AML-193 (cell line): ENCODE results near the gene TSSK6.

Experiments used
- DNase-seq, 2 experiments: peaks; one replicate each; lab custom pipeline; 2025; lab: John Stamatoyannopoulos, UW

Gene TSSK6

DNA sequence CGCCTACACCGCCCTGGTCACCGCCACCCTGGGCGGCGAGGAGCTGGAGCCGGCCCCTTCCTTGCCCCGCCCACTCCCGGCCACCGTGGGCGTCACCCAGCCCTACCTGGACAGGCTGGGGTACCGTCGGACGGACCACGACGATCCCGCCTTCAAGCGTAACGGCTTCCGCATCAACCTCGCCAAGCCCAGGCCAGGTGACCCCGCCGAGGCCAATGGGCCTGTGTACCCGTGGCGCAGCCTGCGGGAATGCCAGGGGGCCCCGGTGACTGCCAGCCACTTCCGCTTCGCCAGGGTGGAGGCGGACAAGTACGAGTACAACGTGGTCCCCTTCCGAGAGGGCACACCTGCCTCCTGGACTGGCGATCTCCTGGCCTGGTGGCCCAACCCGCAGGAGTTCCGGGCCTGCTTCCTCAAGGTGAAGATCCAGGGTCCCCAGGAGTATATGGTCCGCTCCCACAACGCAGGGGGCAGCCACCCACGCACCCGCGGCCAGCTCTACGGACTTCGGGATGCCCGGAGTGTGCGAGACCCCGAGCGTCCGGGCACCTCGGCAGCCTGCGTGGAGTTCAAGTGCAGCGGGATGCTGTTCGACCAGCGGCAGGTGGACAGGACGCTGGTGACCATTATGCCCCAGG lies 29.7 kb upstream of the TSSK6 start:
- DNase-seq: no peak

DNA sequence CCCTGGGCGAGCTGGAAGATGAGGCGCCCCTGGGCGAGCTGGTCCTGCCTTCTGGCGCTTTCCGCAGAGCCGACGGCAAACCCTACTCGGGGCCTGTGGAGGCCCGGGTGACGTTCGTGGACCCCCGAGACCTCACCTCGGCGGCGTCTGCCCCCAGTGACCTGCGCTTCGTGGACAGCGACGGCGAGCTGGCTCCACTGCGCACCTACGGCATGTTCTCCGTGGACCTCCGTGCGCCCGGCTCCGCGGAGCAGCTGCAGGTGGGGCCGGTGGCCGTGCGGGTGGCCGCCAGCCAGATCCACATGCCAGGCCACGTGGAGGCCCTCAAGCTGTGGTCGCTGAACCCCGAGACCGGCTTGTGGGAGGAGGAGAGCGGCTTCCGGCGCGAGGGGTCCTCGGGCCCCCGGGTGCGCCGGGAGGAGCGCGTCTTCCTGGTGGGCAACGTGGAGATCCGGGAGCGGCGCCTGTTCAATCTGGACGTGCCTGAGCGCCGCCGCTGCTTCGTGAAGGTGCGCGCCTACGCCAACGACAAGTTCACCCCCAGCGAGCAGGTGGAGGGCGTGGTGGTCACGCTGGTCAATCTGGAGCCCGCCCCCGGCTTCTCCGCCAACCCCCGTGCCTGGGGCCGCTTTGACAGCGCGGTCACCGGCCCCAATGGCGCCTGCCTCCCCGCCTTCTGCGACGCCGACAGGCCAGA lies 29.1 kb upstream of the TSSK6 start:
- no peak for DNase-seq

DNA sequence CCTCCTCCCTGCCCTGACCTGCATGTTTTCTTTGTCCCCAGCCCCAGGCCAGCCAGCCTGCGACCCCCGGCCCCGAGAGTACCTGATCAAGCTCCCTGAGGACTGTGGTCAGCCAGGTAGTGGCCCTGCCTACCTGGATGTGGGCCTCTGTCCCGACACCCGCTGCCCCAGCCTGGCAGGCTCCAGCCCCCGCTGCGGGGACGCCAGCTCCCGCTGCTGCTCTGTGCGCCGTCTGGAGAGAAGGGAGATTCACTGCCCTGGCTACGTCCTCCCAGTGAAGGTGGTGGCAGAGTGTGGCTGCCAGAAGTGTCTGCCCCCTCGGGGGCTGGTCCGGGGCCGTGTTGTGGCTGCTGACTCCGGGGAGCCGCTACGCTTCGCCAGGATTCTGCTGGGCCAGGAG lies 28.3 kb upstream of the TSSK6 start:
- DNase-seq: no peak

- DNase-seq: no peak
Measured at GRCh38 chr19:19543101-19543500, 27.8 kb upstream of the TSSK6 start.

GRCh38 chr19:19542507-19542906 lies 27.2 kb upstream of the TSSK6 start:
- peak; percentile 77 to 82 for DNase-seq

GRCh38 chr19:19541616-19542015 lies 26.3 kb upstream of the TSSK6 start:
- DNase-seq: no peak

DNA sequence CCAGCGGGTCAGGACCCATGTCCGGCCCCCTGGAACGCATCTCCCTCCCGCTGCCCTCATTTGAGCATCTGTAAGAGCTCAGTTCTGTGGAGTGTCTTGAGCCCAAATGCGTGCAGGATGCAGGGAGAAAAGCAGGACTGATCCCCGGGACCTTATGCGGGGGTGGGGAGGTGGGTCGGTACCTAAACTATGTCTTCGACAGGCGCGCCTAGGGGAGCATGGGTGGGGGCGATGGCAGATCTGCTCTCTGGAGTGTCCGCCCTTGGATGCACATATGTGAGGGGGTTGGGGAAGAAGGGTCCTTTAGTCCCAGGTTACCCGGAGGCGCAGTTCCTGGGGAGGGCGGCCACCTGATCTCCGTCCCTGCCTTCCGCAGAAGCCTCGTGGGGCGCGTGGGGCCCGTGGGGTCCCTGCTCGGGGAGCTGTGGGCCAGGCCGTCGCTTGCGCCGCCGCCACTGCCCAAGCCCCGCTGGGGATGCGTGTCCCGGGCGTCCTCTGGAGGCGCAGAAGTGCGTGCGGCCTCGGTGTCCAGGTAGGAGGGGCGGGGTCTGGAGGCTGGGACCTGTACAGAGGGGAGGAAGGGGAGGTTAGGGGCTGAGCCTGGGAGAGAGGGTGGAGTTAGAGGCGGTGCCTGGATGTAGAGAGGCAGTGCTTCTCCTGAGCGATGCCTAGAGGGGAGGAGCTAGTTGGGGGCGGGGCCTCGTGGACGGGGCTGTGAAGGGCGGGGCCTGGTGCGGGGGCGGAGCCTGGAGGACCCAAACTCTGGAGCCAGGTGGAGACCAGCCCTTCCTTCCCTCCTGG lies 25.6 kb upstream of the TSSK6 start:
- no peak for DNase-seq

GRCh38 chr19:19540064-19540714 lies 24.8 kb upstream of the TSSK6 start:
- DNase-seq: no peak

GRCh38 chr19:19539698-19540063 lies 24.3 kb upstream of the TSSK6 start:
- DNase-seq: no peak

DNA sequence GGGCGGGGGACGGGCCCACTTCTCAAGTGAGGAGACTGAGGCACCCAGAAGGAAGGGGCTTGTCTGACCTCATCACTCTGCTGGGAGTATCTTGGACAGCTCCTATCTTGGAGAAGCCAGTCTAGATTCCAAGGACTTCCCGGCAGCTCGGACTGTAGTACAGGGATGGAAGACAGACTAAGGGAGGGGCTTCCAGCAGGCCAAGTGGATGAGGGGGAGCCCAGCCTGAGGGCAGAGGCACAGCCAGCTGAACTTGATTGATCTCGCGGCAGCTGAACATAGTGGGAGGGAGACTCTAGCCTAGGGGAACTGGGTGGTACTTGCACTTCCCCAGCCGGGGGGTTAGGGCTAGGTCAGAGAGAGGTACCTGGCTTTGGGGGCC lies 23.4 kb upstream of the TSSK6 start:
- no peak for DNase-seq

GRCh38 chr19:19538061-19538784 lies 22.9 kb upstream of the TSSK6 start, which contains the start of gene CILP2:
CILP2 (plus strand) TSS chr19:19538265; CDS start chr19:19538350, 85 bp downstream.
- no peak for DNase-seq

GRCh38 chr19:19537075-19538048 lies 22.0 kb upstream of the TSSK6 start:
- DNase-seq: no peak

GRCh38 chr19:19535311-19536191 lies 20.2 kb upstream of the TSSK6 start:
- DNase-seq: no peak

GRCh38 chr19:19534556-19535265 lies 19.4 kb upstream of the TSSK6 start:
- DNase-seq: no peak

DNA sequence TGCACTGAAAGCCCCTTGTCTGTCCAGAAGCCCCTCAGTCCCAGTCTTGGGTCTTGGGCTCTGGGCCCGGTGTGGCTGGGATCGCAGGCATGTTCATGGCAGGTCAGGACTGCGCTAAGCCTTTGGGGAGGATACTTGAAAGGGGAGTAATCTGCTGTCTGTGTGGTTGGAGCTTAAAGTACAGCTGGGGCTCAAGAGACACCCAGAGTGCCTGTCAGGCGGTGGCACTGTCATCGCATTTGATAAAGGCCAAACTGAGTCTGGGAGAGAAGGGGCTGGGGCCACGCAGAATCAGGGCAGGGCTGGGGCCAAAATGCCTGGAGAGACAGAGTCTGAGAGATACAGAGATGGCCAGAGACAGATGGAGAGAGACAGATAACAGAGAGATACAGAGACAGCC lies 18.5 kb upstream of the TSSK6 start:
- DNase-seq: no peak

- DNase-seq: no peak
Measured at GRCh38 chr19:19532806-19533701, 17.7 kb upstream of the TSSK6 start.

DNA sequence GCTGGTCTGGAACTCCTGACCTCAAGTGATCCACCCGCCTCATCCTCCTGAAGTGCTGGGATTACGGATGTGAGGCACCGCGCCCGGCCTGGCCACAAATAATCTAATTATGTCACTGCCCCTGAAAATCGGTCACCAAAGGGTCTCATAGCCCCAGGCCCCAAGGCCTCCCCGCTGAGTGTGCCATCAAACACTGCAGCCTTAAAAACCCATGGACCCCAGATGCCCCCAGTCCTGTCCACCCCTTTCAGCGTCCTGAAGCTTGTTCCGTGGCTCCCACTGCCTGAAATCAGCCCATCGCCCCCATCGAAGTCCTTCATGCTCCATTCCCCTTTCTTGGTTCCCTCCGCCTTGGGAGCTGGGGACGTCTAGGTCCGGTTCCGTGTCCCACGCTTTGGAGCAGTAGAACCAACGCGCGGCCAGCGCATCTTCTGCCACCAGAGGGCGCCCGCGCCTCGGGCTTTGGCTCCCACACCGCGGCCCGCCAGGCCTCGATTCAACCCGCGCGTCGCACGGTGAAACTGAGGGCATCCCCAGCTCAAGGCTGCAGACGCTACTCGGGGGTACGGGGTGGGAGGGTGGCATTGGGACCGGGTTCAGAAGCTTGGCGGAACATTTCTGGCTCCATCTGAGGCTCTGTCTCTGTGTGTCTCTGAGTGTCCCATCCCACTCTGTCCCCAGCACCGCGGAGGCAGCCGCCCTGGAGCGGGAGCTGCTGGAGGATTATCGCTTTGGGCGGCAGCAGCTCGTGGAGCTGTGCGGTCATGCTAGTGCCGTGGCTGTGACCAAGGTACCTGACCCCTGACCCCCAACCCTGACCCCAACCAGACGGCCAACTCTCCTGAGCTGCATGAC lies 16.8 kb upstream of the TSSK6 start:
- DNase-seq: peak; percentile 21 to 40
